GM19468 (cell line): ENCODE measurements around the gene IPO5.

Experiments used
- ATAC-seq: cut with Tn5 transposase; IDR thresholded peaks from one replicate; pipeline ENCODE4 v1.9.1; 2021; ENCODE audit warnings: mild to moderate bottlenecking, moderate library complexity, moderate number of reproducible peaks; ENCODE audit not compliant: unreplicated experiment; ENCODE audit errors: extremely low read depth

IPO5 gene

GRCh38 chr13:97953376-97953970 is at the start of gene IPO5:
TSS of gene IPO5 (plus strand) at chr13:97953675. CDS start at chr13:97976697, 23,022 bp downstream.
- no peak for ATAC-seq

GRCh38 chr13:97904059-97904458 is 49.4 kb upstream of the IPO5 start:
- ATAC-seq: no peak

- no peak for ATAC-seq
Observed at GRCh38 chr13:97905517-97905916, 48.0 kb upstream of the IPO5 start.

DNA sequence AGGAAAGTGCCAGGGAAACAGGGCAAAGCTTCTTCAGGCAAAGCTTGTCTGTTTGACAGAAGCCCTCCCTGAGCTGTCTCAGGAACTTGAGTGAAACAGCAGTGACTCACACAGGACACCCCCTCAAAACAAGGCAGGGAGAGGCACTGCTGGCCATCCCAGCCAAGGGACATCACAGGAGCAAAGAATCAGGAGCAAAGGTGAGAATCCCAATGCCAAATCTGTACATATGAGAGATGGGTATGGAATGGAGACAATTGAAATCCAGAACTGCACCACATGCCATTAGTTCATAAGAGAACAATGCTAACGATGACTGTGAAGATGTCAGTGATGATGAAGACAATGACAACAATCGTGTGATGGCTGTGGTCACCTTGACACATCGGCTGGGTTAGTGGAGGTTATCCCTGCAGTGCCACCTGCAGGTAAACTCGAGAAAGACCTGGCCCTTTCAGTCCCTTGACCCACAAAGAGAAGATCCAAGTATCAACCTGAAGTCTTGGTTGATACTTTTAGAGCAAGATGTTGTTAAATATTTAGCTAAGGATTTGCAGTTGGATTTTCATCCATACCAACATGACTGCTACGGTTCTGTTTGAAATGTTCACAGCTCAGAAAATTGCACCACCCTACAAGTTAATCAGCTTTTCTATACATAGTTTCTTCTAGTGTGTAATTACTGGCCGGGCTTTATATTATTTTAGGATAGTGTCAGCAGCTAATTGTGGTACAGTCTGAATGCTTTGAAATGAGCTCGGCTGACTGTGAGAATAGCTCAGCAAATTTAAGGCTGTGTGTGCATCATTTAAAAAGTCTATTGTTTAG is 42.0 kb upstream of the IPO5 start:
- ATAC-seq: no peak

- ATAC-seq: no peak
Observed at GRCh38 chr13:97912139-97912535, 41.3 kb upstream of the IPO5 start.

DNA sequence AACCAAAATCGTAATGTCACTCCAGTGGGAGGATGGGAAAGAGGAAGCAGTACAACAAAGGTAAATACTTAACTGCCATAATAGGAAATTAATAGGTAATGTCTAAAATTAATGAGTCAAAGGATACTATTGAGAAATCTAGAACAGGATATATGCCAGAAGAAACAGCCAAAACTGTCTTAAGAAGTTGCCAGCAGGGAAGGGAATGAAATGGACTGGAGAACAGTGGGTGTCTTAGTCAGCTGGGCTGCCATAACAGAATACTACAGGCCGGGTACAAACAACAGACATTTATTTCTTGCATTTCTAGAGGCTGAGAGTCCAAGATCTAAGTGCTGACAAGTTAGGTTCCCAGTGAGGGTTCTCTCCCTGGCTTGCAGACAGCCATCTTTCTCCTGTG is 40.3 kb upstream of the IPO5 start:
- no peak for ATAC-seq

DNA sequence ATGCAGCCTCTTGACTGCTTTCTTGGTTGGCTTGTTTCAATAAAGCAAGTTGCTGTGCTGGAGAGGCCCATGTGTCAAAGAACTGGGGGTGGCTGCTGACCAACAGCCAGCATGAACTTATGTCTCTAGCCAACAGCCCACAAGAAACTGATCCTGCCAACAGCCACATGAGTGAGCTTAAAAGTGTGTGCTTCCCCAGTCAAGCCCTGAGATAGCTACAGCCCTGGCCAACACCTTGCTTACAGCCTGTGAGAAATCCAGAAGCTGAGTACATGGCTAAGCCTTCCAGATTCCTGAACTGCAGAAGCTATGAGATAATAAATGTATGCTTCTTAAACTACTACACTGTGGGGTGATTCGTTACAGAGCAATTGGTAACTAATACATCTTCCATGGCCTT is 38.9 kb upstream of the IPO5 start:
- ATAC-seq: no peak

GRCh38 chr13:97921176-97921816 is 32.2 kb upstream of the IPO5 start:
- no peak for ATAC-seq

GRCh38 chr13:97928301-97928700 is 25.2 kb upstream of the IPO5 start:
- no peak for ATAC-seq

DNA sequence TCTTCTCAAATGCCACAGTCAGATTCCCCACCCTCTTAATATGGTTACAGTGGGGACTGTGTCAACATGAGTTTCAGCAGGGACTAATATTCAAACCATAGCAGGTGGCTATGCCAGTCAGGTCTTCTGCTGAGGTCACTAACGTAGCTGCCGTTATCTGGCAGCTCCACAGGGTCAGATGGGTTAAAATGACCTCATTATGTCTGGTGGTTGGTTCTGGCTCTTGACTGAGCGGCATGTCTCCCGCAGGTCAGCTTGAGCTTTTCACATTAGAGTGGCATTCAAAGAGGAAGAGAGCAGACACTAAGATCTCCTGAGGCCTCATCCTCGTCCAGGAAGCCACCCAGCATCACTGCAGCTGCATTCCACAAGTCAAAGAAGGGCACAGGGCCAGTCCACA is 21.4 kb upstream of the IPO5 start:
- no peak for ATAC-seq

DNA sequence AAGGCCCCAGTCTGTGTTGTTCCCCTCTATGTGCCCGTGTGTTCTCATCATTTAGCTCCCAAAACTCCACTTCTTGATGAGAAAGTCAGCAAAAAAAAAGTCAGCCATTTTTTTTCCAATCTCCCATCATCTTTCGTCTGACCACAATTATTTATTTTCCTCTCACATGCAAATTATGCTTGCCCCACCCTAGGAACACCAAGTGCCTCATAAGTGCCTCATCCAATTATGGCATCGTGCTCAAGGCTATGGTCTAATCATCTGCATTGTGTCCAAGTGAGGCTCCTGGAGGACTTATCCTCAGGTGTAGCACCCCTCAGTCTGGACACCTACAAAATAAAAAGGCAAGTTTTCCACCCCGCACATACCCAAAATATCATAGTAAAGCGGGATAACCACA is 20.8 kb upstream of the IPO5 start:
- no peak for ATAC-seq

GRCh38 chr13:97933776-97934175 is 19.7 kb upstream of the IPO5 start:
- no peak for ATAC-seq

GRCh38 chr13:97934590-97934989 is 18.9 kb upstream of the IPO5 start:
- no peak for ATAC-seq

GRCh38 chr13:97935071-97935470 is 18.4 kb upstream of the IPO5 start:
- no peak for ATAC-seq

- no peak for ATAC-seq
Observed at GRCh38 chr13:97936036-97936435, 17.4 kb upstream of the IPO5 start.

DNA sequence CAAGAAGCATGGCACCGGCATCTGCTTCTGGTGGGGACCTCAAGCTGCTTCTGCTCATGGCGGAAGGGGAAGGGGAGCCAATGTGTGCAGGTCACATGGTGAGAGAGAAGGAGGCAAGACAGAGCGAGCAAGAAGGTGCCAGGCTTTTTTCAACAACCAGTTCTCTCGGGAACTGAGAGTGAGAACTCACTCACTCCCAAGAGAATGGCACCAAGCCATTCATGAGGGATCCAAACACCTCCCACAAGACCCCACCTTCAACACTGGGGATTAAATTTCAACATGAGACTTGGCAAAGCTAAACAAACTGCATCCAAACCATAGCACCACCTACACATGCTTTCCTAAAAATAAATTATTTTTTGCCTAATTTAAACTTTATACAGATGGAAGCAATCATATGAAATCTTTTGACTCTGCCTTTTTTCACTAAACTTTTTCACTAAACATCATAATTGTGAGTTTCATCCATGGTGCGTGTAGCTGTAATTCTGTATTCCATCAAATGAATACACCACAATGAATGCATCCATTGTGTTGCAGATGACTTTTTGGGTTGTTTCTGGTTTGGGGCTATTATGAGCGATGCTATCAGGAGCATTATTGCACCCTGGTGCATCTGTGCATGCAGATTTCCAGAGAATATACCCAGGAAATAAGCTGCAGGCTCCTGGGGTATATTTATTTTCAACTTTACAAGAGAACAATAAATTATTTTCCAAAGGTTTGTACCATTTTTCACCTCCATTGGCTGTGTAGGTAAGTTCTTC is 14.6 kb upstream of the IPO5 start:
- no peak for ATAC-seq

DNA sequence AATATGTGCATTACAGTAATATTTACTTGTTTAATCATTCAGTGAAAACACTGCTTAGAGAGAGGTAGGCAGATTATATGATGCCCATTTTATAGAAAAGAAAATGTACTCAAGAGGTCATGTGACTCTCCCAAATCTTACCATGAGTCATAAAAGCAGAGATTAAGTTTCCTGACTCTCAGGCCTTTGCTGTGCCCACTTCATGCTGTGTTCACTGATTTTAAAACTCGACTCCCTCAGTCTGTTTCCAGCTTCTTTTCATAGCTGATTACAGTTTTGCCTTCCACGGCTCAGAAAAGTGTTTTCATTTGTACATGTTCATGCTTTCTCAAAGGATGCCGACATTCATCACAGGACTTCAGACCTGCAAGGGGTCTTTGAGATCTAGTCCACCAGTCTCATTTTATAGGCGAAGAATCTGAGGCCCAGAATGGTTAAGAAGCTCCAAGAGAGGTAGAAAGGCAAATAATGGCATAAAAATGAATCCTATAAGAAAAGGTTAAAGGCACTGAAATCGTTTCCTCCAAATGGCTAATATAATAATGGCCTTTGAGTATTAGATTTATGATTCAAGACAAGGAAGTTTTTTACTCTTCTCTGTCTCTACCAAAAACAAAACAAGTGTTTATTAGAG is 9.0 kb upstream of the IPO5 start:
- ATAC-seq: no peak

DNA sequence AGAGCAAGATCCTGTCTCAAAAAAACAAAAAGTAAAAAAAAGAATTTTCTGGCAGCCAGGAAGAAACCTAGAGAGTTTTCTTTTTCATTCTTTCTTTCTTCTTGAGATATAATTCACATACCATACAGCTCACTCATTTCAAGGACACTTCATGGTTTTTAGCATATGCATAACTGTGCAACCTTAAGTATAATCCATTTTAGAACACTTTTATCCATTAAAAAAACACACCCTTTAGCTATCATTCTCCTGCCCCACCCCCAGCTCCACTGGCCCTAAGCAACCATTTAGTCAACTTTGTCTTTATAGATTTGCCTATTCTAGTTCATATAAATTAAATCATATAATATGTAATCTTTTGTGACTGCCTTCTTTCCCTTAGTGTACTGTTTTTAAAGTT is 8.1 kb upstream of the IPO5 start:
- ATAC-seq: no peak

GRCh38 chr13:97945792-97946419 is 7.6 kb upstream of the IPO5 start:
- ATAC-seq: no peak
